Lower lobe of right lung (tissue), 2 donors: Measurements from ENCODE around the gene SKP1. TPM values are rescaled to one million over a fixed set of nuclear protein-coding genes. Genes with fewer than 3 reads are reported as not detected.

Source experiments
- ATAC-seq, 2 donors: fragments of 200-7000 bp; cut with Tn5 transposase; one replicate each; pipeline ENCODE4 v1.9.1; 2020 to 2022; ENCODE audit warnings: mild to moderate bottlenecking in 2 of 2, moderate library complexity in 2 of 2
- DNase-seq: peaks from one replicate; pipeline ENCODE4 v3.0.0-alpha.2; 2020
- H3K27ac ChIP-seq: fragments of 200-600 bp; one replicate; pipeline ENCODE4 v1.8.0; 2022
- H3K27me3 ChIP-seq: fragments of 200-600 bp; one replicate; pipeline ENCODE4 v1.8.0; 2022; ENCODE audit warnings: low read depth
- H3K36me3 ChIP-seq: fragments of 200-600 bp; one replicate; pipeline ENCODE4 v1.8.0; 2022; ENCODE audit warnings: mild to moderate bottlenecking
- H3K4me1 ChIP-seq: fragments of 200-600 bp; one replicate; pipeline ENCODE4 v1.8.0; 2022
- H3K4me3 ChIP-seq: fragments of 200-600 bp; one replicate; pipeline ENCODE4 v1.8.0; 2022; ENCODE audit warnings: mild to moderate bottlenecking
- H3K9me3 ChIP-seq: fragments of 200-600 bp; one replicate; pipeline ENCODE4 v1.8.0; 2022
- intact Hi-C: fragments of 100-400 bp; cut with DNase I; formaldehyde crosslinking; loops from one replicate; pipeline ENCODE4 v1.11.0; 2022
- microRNA-seq: library from miRNA; unstranded; fragments of <30 nt; microRNA quantifications from one replicate; pipeline ENCODE4 v1.2.0, GENCODE V29; 2020; ENCODE audit warnings: borderline number of aligned reads
- total RNA-seq: library from RNA; stranded (reverse); fragmentation: NEBNext Ultra II Directional; extraction: Animal tissue kit (Norgen Biotek cat#: 25700); gene quantifications from one replicate; pipeline ENCODE4 v1.2.1, GENCODE V29; 2021
- TF ChIP-seq, protein P1 (sequence below): fragments of 200-600 bp; IDR thresholded peaks from one replicate; pipeline ENCODE4 v1.8.0; 2022; ENCODE audit warnings: antibody characterized with exemption, mild to moderate bottlenecking
- donor health status: DM: no; HTN: yes; CAD: no; lungs with severe emphysema.

The SKP1 gene
- total RNA-seq, 1 donor from 2014 or later = 249 TPM

GRCh38 chr5:134099288-134099872, 77.4 kb downstream of the SKP1 start:
- Histone ChIP-seq H3K4me1 (no peaks in the 10 kb centered on the region), H3K36me3 (no peaks in the 10 kb centered on the region), H3K27ac (no peak overlapping the region), H3K9me3 (no peaks in the 10 kb centered on the region), H3K27me3 (no peaks in the 10 kb centered on the region), H3K4me3 (no peak overlapping the region)
- DNase-seq = no peak
- TF ChIP-seq, protein P1, sequence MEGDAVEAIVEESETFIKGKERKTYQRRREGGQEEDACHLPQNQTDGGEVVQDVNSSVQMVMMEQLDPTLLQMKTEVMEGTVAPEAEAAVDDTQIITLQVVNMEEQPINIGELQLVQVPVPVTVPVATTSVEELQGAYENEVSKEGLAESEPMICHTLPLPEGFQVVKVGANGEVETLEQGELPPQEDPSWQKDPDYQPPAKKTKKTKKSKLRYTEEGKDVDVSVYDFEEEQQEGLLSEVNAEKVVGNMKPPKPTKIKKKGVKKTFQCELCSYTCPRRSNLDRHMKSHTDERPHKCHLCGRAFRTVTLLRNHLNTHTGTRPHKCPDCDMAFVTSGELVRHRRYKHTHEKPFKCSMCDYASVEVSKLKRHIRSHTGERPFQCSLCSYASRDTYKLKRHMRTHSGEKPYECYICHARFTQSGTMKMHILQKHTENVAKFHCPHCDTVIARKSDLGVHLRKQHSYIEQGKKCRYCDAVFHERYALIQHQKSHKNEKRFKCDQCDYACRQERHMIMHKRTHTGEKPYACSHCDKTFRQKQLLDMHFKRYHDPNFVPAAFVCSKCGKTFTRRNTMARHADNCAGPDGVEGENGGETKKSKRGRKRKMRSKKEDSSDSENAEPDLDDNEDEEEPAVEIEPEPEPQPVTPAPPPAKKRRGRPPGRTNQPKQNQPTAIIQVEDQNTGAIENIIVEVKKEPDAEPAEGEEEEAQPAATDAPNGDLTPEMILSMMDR = no peak
- intact Hi-C loops = no loop called here
- ATAC-seq = no peak

Small RNAs within 50 kb of the gene (microRNA-seq; reads per million reads assigned to microRNA genes)
- not detected for gene MIR3661

Other genes starting within 250 kb of the SKP1 start
- 31.1 TPM for gene C5orf15, start 208.3 kb downstream of the SKP1 start, total RNA-seq
- gene VDAC1, start 172.0 kb downstream of the SKP1 start, total RNA-seq = 125 TPM
- 5.7 TPM for gene TCF7, start 62.3 kb downstream of the SKP1 start, total RNA-seq
- gene PPP2CA, start 49.1 kb upstream of the SKP1 start, total RNA-seq = 96.9 TPM
- 2.2 TPM for gene CDKL3, start 190.2 kb upstream of the SKP1 start, total RNA-seq
- 106 TPM for gene UBE2B, start 194.6 kb upstream of the SKP1 start, total RNA-seq
- gene CDKN2AIPNL, start 234.9 kb upstream of the SKP1 start, total RNA-seq = 14.5 TPM